Keratinocyte (primary cell): ENCODE data around the gene LCOR. TPM values are rescaled to one million over a fixed set of nuclear protein-coding genes. Genes with fewer than 3 reads are reported as not detected.

ENCODE experiments used
- DNase-seq: peaks from one replicate; pipeline ENCODE4 v3.0.0-alpha.2; 2011; ENCODE audit warnings: low read depth, missing footprints, low spot score
- FAIRE-seq: peaks from 2 replicates; lab custom pipeline; 2011; peaks lifted over from hg19 to GRCh38; lab: Jason Lieb, UNC
- H2AFZ ChIP-seq: 2 replicates; pipeline ENCODE4 v1.6.0; 2012; ENCODE audit warnings: low read length, control low read depth, inconsistent platforms; ENCODE audit not compliant: control insufficient read depth
- H3K27ac ChIP-seq: 2 replicates; pipeline ENCODE4 v1.5.1; 2011; ENCODE audit warnings: low read length; ENCODE audit not compliant: control insufficient read depth, insufficient read depth
- H3K27me3 ChIP-seq: 3 replicates; pipeline ENCODE4 v1.6.0; 2011; ENCODE audit warnings: low read length; ENCODE audit not compliant: control insufficient read depth, insufficient read depth; ENCODE audit errors: extremely low read depth
- H3K36me3 ChIP-seq, 2 experiments: 2 replicates in 1 of 2; 3 replicates in 1 of 2; pipeline ENCODE4 v1.5.1; 2011; ENCODE audit warnings: low read length in 2 of 2, mild to moderate bottlenecking in 1 of 2; ENCODE audit not compliant: control insufficient read depth in 2 of 2, insufficient read depth in 2 of 2; ENCODE audit errors: extremely low read depth in 1 of 2
- H3K4me1 ChIP-seq: 3 replicates; pipeline ENCODE4 v1.5.1; 2011; ENCODE audit warnings: low read length; ENCODE audit not compliant: control insufficient read depth, insufficient read depth; ENCODE audit errors: extremely low read depth
- H3K4me2 ChIP-seq: 3 replicates; pipeline ENCODE4 v1.6.0; 2011; ENCODE audit warnings: low read depth, low read length; ENCODE audit not compliant: control insufficient read depth, insufficient read depth; ENCODE audit errors: extremely low read depth
- H3K4me3 ChIP-seq, 3 experiments: fragments of 200-600 bp in 1 of 3; sonication (generic) in 1 of 3; 2 replicates in 2 of 3; 3 replicates in 1 of 3; pipeline ENCODE4 v1.5.1; 2011 to 2016; ENCODE audit warnings: low read length in 3 of 3, mild to moderate bottlenecking in 3 of 3, control low read depth in 2 of 3, inconsistent platforms in 1 of 3, low read depth in 1 of 3, mixed read lengths in 1 of 3, mixed run types in 1 of 3, moderate library complexity in 1 of 3; ENCODE audit not compliant: control insufficient read depth in 2 of 3, insufficient read depth in 2 of 3; ENCODE audit errors: extremely low read depth in 1 of 3
- H3K79me2 ChIP-seq: 2 replicates; pipeline ENCODE4 v1.6.0; 2012; ENCODE audit warnings: low read length; ENCODE audit not compliant: control insufficient read depth, insufficient read depth
- H3K9ac ChIP-seq: 3 replicates; pipeline ENCODE4 v1.6.0; 2011; ENCODE audit warnings: low read length; ENCODE audit not compliant: control insufficient read depth, insufficient read depth; ENCODE audit errors: extremely low read depth
- H3K9me1 ChIP-seq: 3 replicates; pipeline ENCODE4 v1.6.0; 2011; ENCODE audit warnings: low read length; ENCODE audit not compliant: control insufficient read depth, insufficient read depth; ENCODE audit errors: extremely low read depth
- H3K9me3 ChIP-seq: 2 replicates; pipeline ENCODE4 v1.5.1; 2012; ENCODE audit warnings: low read depth, low read length; ENCODE audit not compliant: control insufficient read depth
- H4K20me1 ChIP-seq: 3 replicates; pipeline ENCODE4 v1.6.0; 2011; ENCODE audit warnings: low read length; ENCODE audit not compliant: control insufficient read depth, insufficient read depth; ENCODE audit errors: extremely low read depth
- EZH2 ChIP-seq: IDR thresholded peaks from one replicate; pipeline ENCODE4 v1.6.1; 2012; ENCODE audit warnings: inconsistent platforms, mild to moderate bottlenecking, low read length, moderate library complexity
- dilution Hi-C: fragments of 300-500 bp; cut with MboI; formaldehyde crosslinking; loops from one replicate; pipeline ENCODE4 v1.7.0; 2020; ENCODE audit warnings: low sequenced_read_pairs; ENCODE audit not compliant: extremely low pct_ligation_motif_present
- polyA plus RNA-seq, 5 experiments: library from polyadenylated mRNA; depleted of rRNA in 3 of 5; stranded (reverse) in 3 of 5; stranded (forward) in 1 of 5; unstranded in 1 of 5; fragments of >200 nt; gene quantifications; 1 replicate in 1 of 5; 2 replicates in 3 of 5; 3 replicates in 1 of 5; pipeline versions ENCODE4 v1.2.1 to v1.2.3, GENCODE V29; 2011 to 2012; ENCODE audit warnings: missing spikeins in 2 of 5, low read depth in 1 of 5, low replicate concordance in 1 of 5
- TF ChIP-seq, protein P1 (sequence below), 3 experiments: IDR thresholded peaks in 1 of 3; conservative IDR thresholded peaks in 1 of 3; optimal IDR thresholded peaks in 1 of 3; 2 replicates in 2 of 3; 3 replicates in 1 of 3; pipeline versions ENCODE3 to v1.5.1; 2011; ENCODE audit warnings: low read length in 3 of 3, mild to moderate bottlenecking in 3 of 3, moderate library complexity in 2 of 3, control low read depth in 1 of 3, inconsistent platforms in 1 of 3; ENCODE audit not compliant: insufficient read depth in 2 of 3; ENCODE audit errors: extremely low read depth in 1 of 3

LCOR gene
- polyA plus RNA-seq, 1 donor (not counting 4 experiments of a cell fraction or from before 2014, with no cell fraction given), result 11.4 TPM

DNA sequence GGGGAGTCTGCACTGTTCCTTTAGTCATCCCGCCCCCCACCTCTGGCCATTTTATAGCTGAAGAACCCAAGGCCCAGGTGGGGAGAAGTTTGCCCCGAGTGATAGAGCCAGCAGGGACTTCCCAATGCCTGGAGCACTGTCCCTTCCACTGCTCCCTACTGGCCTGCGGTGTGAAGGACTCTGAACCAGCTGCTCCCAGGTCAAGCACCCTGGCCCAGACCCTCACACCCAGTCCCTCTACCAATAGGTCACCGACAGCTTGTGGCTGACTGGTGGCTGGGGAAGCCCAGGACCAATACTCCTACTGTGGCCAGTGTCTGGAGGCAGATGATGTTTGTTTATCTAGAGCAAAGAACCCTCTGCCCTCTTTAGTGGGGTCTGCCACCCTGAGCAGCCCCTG is 167.9 kb downstream of the LCOR start:
- no peak for TF ChIP-seq EZH2
- TF ChIP-seq, protein P1, sequence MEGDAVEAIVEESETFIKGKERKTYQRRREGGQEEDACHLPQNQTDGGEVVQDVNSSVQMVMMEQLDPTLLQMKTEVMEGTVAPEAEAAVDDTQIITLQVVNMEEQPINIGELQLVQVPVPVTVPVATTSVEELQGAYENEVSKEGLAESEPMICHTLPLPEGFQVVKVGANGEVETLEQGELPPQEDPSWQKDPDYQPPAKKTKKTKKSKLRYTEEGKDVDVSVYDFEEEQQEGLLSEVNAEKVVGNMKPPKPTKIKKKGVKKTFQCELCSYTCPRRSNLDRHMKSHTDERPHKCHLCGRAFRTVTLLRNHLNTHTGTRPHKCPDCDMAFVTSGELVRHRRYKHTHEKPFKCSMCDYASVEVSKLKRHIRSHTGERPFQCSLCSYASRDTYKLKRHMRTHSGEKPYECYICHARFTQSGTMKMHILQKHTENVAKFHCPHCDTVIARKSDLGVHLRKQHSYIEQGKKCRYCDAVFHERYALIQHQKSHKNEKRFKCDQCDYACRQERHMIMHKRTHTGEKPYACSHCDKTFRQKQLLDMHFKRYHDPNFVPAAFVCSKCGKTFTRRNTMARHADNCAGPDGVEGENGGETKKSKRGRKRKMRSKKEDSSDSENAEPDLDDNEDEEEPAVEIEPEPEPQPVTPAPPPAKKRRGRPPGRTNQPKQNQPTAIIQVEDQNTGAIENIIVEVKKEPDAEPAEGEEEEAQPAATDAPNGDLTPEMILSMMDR (optimal IDR thresholded peaks at IDR 0.05 in 1 of 3, IDR thresholded peaks at IDR 0.05 in 1 of 3, conservative IDR thresholded peaks at IDR 0.05 in 1 of 3; ENCODE audit: extremely low read depth in 1 of 3, insufficient read depth in 2 of 3, low read length in 3 of 3), result no peak
- dilution Hi-C loops, result no loop called here
- no peak overlapping the region for H3K27ac ChIP-seq

DNA sequence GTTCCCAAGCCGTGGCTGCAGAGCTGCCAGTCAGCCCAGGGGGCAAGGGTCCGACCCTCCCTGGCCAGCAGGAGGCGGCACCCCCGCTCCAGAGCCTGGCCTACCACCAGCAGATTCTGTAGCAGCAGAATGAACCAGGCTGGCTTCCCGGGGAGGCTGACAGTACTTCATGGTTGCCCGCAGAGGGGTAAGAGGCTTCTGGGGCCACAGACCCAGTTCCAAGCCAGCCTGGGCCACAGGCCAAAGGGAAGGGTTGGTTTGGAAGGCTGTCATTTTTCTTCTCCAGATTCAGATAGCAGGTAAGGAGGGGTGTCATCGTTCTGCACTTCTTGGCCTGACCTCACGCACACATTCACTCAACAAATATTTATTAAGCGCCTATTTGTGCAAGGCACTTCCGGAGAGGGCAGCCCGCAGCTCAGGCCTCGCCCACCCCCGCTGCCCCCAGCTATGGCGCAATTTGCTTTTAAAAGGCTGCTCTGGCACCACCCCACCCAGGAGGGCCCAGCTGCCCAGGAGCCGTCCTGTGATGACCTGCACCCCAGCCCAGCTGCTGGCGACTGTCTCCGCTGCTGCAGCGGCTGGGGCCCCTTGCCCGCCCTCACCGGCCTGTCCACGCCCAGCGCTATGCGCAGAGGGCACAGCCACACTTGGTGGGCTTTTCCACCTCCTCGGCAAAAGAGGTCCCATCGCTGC is 168.5 kb downstream of the LCOR start:
- Histone ChIP-seq H3K36me3 (no peaks in the 10 kb centered on the region), H3K4me3 (no peak overlapping the region), H3K9me1 (no peaks in the 10 kb centered on the region), H3K9me3 (no peaks in the 10 kb centered on the region), H3K79me2 (no peaks in the 10 kb centered on the region), H4K20me1 (no peaks in the 10 kb centered on the region), H3K27me3 (no peaks in the 10 kb centered on the region), H3K4me1 (no peaks in the 10 kb centered on the region), H3K27ac (no peak overlapping the region), H3K9ac (no peak overlapping the region), H2AFZ (no peak overlapping the region), H3K4me2 (no peak overlapping the region)
- DNase-seq, result no peak
- dilution Hi-C loops, result no loop called here
- no peak for FAIRE-seq
- no peak for TF ChIP-seq EZH2
- TF ChIP-seq, protein P1 (optimal IDR thresholded peaks at IDR 0.05 in 1 of 3, IDR thresholded peaks at IDR 0.05 in 1 of 3, conservative IDR thresholded peaks at IDR 0.05 in 1 of 3; ENCODE audit: extremely low read depth in 1 of 3, insufficient read depth in 2 of 3, low read length in 3 of 3), result no peak

More for the DNA sequence above, 167.9 kb downstream of the LCOR start:
- no peak for DNase-seq
- no peak overlapping the region for H2AFZ ChIP-seq
- no peaks in the 10 kb centered on the region for H3K9me1 ChIP-seq
- H3K79me2 ChIP-seq, result no peaks in the 10 kb centered on the region
- no peaks in the 10 kb centered on the region for H4K20me1 ChIP-seq
- H3K9me3 ChIP-seq, result no peaks in the 10 kb centered on the region
- no peak overlapping the region for H3K4me3 ChIP-seq
- no peak for FAIRE-seq
- no peaks in the 10 kb centered on the region for H3K27me3 ChIP-seq
- H3K4me1 ChIP-seq, result no peaks in the 10 kb centered on the region
- no peaks in the 10 kb centered on the region for H3K36me3 ChIP-seq
- H3K4me2 ChIP-seq, result no peak overlapping the region
- no peak overlapping the region for H3K9ac ChIP-seq
